ENCODE results near the gene ATP5F1E. TPM values are rescaled to one million over a fixed set of nuclear protein-coding genes. Genes with fewer than 3 reads are reported as not detected.

Gene ATP5F1E
- total and polyA plus RNA-seq, 2 experiments from 2014 or later = 12.9 to 211 TPM

GRCh38 chr20:59004763-59005522, 27.2 kb downstream of the ATP5F1E start:
- no peak overlapping the region for H3K27ac Mint-ChIP-seq
- H3K36me3 Mint-ChIP-seq (ENCODE audit: low read depth) = peaks cover 2% of the 10 kb centered on the region; the same call in 1 of the 3 replicates
- Histone ChIP-seq H3K36me3 (ENCODE audit: insufficient read depth) (no peaks in the 10 kb centered on the region), H4K20me1 (replicated peaks; ENCODE audit: insufficient read depth) (0 out of 2 replicates have a peak, but pooled peaks cover 5% of the 10 kb centered on the region), H3K79me2 (replicated peaks; ENCODE audit: insufficient read depth) (no peaks in the 10 kb centered on the region), H3F3A (replicated peaks; ENCODE audit: low read depth) (no peaks in the 10 kb centered on the region), H3K27ac (ENCODE audit: low read depth) (no peak overlapping the region), H3K4me1 (ENCODE audit: insufficient read depth) (no peaks in the 10 kb centered on the region; the same call in 1 of the 2 replicates), H3K9me2 (ENCODE audit: insufficient read depth) (no peaks in the 10 kb centered on the region), H2AFZ (no peak overlapping the region), H3K4me2 (no peak overlapping the region), H3K4me3 (no peak overlapping the region), H3K27me3 (ENCODE audit: insufficient read depth) (peaks cover 11% of the 10 kb centered on the region)
- no peak overlapping the region for H3K4me3 Mint-ChIP-seq
- no peak for TF ChIP-seq EZH2phosphoT487 (IDR thresholded peaks at IDR 0.05; ENCODE audit: unreplicated experiment)
- DNase-seq (ENCODE audit: low spot score) = no peak
- H3K27me3 Mint-ChIP-seq (ENCODE audit: insufficient read depth, low read depth, poor library complexity) = peaks cover 24% of the 10 kb centered on the region
- H3K9me3 Mint-ChIP-seq = no peaks in the 10 kb centered on the region
- peaks cover 13% of the 10 kb centered on the region for H3K4me1 Mint-ChIP-seq
- no peak for ATAC-seq

- Histone ChIP-seq H3K4me3 (no peak overlapping the region), H3F3A (replicated peaks; ENCODE audit: low read depth) (no peaks in the 10 kb centered on the region), H2AFZ (no peak overlapping the region), H3K9me2 (ENCODE audit: insufficient read depth) (no peaks in the 10 kb centered on the region), H3K4me2 (no peak overlapping the region), H3K79me2 (replicated peaks; ENCODE audit: insufficient read depth) (no peaks in the 10 kb centered on the region), H4K20me1 (replicated peaks; ENCODE audit: insufficient read depth) (0 out of 2 replicates have a peak, but pooled peaks cover 5% of the 10 kb centered on the region), H3K4me1 (ENCODE audit: insufficient read depth) (no peaks in the 10 kb centered on the region; the same call in 1 of the 2 replicates), H3K27ac (ENCODE audit: low read depth) (no peak overlapping the region), H3K36me3 (ENCODE audit: insufficient read depth) (no peaks in the 10 kb centered on the region), H3K27me3 (ENCODE audit: insufficient read depth) (peaks cover 11% of the 10 kb centered on the region)
- TF ChIP-seq EZH2phosphoT487 (IDR thresholded peaks at IDR 0.05; ENCODE audit: unreplicated experiment) (no peak), STAT1 (IDR thresholded peaks at IDR 0.05; ENCODE audit: unreplicated experiment) (no peak), ZNF114 (CRISPR knock-in tag; IDR thresholded peaks at IDR 0.05) (no peak), ZNF331 (CRISPR knock-in tag; IDR thresholded peaks at IDR 0.05; ENCODE audit: low read depth) (no peak), POLR2AphosphoS5 (IDR thresholded peaks at IDR 0.05; ENCODE audit: low read depth) (no peak), ZNF462 (CRISPR knock-in tag; IDR thresholded peaks at IDR 0.05) (no peak), NANOG (IDR thresholded peaks at IDR 0.05; ENCODE audit: borderline replicate concordance) (no peak)
- Mint-ChIP-seq H3K9me3 (no peaks in the 10 kb centered on the region), H3K4me1 (peaks cover 13% of the 10 kb centered on the region), H3K36me3 (ENCODE audit: low read depth) (peaks cover 2% of the 10 kb centered on the region; the same call in 1 of the 3 replicates), H3K27me3 (ENCODE audit: insufficient read depth, low read depth, poor library complexity) (peaks cover 20% of the 10 kb centered on the region), H3K27ac (no peak overlapping the region), H3K4me3 (no peak overlapping the region)
- ATAC-seq (no peak), DNase-seq (ENCODE audit: low spot score) (no peak)
Observed at GRCh38 chr20:59004493-59004762, 27.7 kb downstream of the ATP5F1E start.
